Measurements from ENCODE around the gene NUP153. TPM values are rescaled to one million over a fixed set of nuclear protein-coding genes. Genes with fewer than 3 reads are reported as not detected.
A peak's percentile ranks its signal among the peaks of the same experiment; 100 is the strongest.

NUP153 gene
- total RNA-seq (2021; fragmentation: NEBNext Ultra II Directional; extraction: Animal tissue kit (Norgen Biotek cat#: 25700)): 84.8 and 86.8 TPM in 2 replicates
- 28.0 and 47.0 TPM in 2 replicates for polyA plus RNA-seq (2011; rRNA removed)
- 31.8 TPM for polyA plus RNA-seq (2011; cell fraction: cytosol; rRNA removed)
- polyA plus RNA-seq (2011; cell fraction: nucleus; rRNA removed): 37.0 TPM
- polyA plus RNA-seq (2012, experiment 1 of 2): 34.7 to 45.5 TPM (median 40.1 TPM) in 4 replicates
- 2.7 TPM for polyA plus RNA-seq (2012, experiment 2 of 2)
- polyA plus RNA-seq (2013, experiment 1 of 2): 38.8 TPM
- polyA plus RNA-seq (2013, experiment 2 of 2): 37.9 TPM
- polyA minus RNA-seq (2011; rRNA and poly(A)+ RNA removed): 74.9 and 108 TPM in 2 replicates
- 37.2 TPM for polyA minus RNA-seq (2011; cell fraction: cytosol; rRNA and poly(A)+ RNA removed)
- 59.9 TPM for polyA minus RNA-seq (2011; cell fraction: nucleus; rRNA and poly(A)+ RNA removed)
- long read RNA-seq, experiment 1, full-length matches to known transcripts: 9 of 81 reads
- long read RNA-seq, experiment 1, partial matches to known transcripts: 57 of 81 reads
- long read RNA-seq, experiment 1, other reads (novel, unspliced or antisense): 15 of 81 reads
- long read RNA-seq, experiment 2, partial matches to known transcripts: 5 of 7 reads
- long read RNA-seq, experiment 2, other reads (novel, unspliced or antisense): 2 of 7 reads

GRCh38 chr6:17706580-17707370 lies at the start of gene NUP153:
TSS of gene NUP153 (minus strand) at chr6:17706925. CDS start at chr6:17706387, 538 bp downstream.
- peak within 1 kb of the TSS; percentile 95 to 99 (median 98) for H3K9ac ChIP-seq (replicated peaks in 1 of 4; ENCODE audit: extremely low read depth in 1 of 4, low read depth in 3 of 4, low read length in 3 of 4)
- H3K56ac ChIP-seq (replicated peaks; ENCODE audit: insufficient read length, low read depth, low read length): peak within 1 kb of the TSS; percentile 88
- H3K27ac ChIP-seq (ENCODE audit: low read depth, low read length): peak within 1 kb of the TSS; percentile 93
- H2AK5ac ChIP-seq (ENCODE audit: low read depth, low read length): no peak within 1 kb of the TSS
- no peaks in the 10 kb centered on the region for H3K9me3 ChIP-seq (ENCODE audit: insufficient read depth in 2 of 2, low read depth in 1 of 2, low read length in 1 of 2)
- H2BK5ac ChIP-seq (ENCODE audit: low read depth, low read length): peak within 1 kb of the TSS; percentile 94
- H4K91ac ChIP-seq (replicated peaks; ENCODE audit: insufficient read length, low read length): peak within 1 kb of the TSS; percentile 93
- CTCF ChIA-PET (ENCODE audit: partially characterized antibody): interaction anchor here (0.8 to 2.4 kb wide), 5 partner anchors 11 to 97 kb away, joined by 3 to 8 read pairs (median 4); no protein-coding TSS in a partner anchor
- no peak within 1 kb of the TSS for H2BK20ac ChIP-seq (ENCODE audit: low read length)
- peaks cover 7 to 8% of the 10 kb centered on the region in 2 experiments for H4K20me1 ChIP-seq (replicated peaks in 1 of 2; ENCODE audit: control insufficient read depth in 1 of 2, insufficient read depth in 2 of 2, low read length in 2 of 2)
- H2BK120ac ChIP-seq (replicated peaks; ENCODE audit: low read depth, low read length): peak within 1 kb of the TSS; percentile 18
- H3K79me2 ChIP-seq (ENCODE audit: control insufficient read depth in 1 of 2, insufficient read depth in 2 of 2, low read length in 2 of 2): peaks cover 27 to 43% of the 10 kb centered on the region in 2 experiments
- FAIRE-seq (peak; percentile 88), DNase-seq (ENCODE audit: low read depth in 1 of 2, low spot score in 2 of 2) (peak; percentile 97 to 100)
- no peak within 1 kb of the TSS for H3K23ac ChIP-seq (ENCODE audit: insufficient read length)
- H3K4me1 ChIP-seq (replicated peaks in 1 of 4; ENCODE audit: control insufficient read depth in 3 of 4, insufficient read depth in 4 of 4, low read length in 3 of 4): peaks cover 0 to 6% (median 0%) of the 10 kb centered on the region in 4 experiments; a peak in 3 of 7 replicates
- no peak within 1 kb of the TSS for H2BK15ac ChIP-seq (ENCODE audit: low read length)
- H4K8ac ChIP-seq (ENCODE audit: extremely low read depth, insufficient read depth, low read length): peak within 1 kb of the TSS; percentile 98
- peak within 1 kb of the TSS; percentile 80 to 92 (median 89) for H3K4me3 ChIP-seq (ENCODE audit: extremely low read depth in 1 of 4, insufficient read depth in 2 of 4, low read depth in 3 of 4, low read length in 4 of 4)
- peak within 1 kb of the TSS; percentile 83 for H3K18ac ChIP-seq (ENCODE audit: extremely low read depth, low read length)
- H3K27me3 ChIP-seq (replicated peaks in 1 of 4; ENCODE audit: control insufficient read depth in 3 of 4, extremely low read depth in 1 of 4, insufficient read depth in 3 of 4, low read length in 3 of 4): no peaks in the 10 kb centered on the region
- H2AFZ ChIP-seq (ENCODE audit: low read length): 0 out of 2 replicates have a peak within 1 kb of the TSS, but pooled peaks have one; percentile 47
- H4K5ac ChIP-seq (ENCODE audit: insufficient read length, low read depth, low read length): peak within 1 kb of the TSS; percentile 81
- H3K79me1 ChIP-seq (ENCODE audit: low read depth, low read length): no peaks in the 10 kb centered on the region
- H3K23me2 ChIP-seq (ENCODE audit: low read depth, low read length): no peaks in the 10 kb centered on the region
- no peak within 1 kb of the TSS for H3K14ac ChIP-seq (ENCODE audit: insufficient read length)
- POLR2A ChIA-PET (ENCODE audit: partially characterized antibody): interaction anchor here (0.6 to 2.8 kb wide), 21 partner anchors 9 to 477 kb away, joined by 3 to 14 read pairs (median 4); partner anchors contain the start of genes FAM8A1 and KIF13A
- H2BK12ac ChIP-seq (ENCODE audit: low read depth, low read length): peak within 1 kb of the TSS; percentile 27; the same call in 1 of the 2 replicates
- no peaks in the 10 kb centered on the region for H3K36me3 ChIP-seq (ENCODE audit: control insufficient read depth in 2 of 4, insufficient read depth in 4 of 4, low read length in 3 of 4)
- peak within 1 kb of the TSS; percentile 51 to 67 for H3K4me2 ChIP-seq (ENCODE audit: insufficient read depth in 1 of 2, low read depth in 2 of 2, low read length in 2 of 2)
- 2% methylated on average over 62 of the region's 69 CpGs; no CpG with 5 or more reads in 1 of the 2 experiments for WGBS, 2 experiments (ENCODE audit: extremely low coverage in 1 of 2, insufficient coverage in 1 of 2, insufficient read length in 1 of 2, insufficient replicate concordance in 2 of 2, low coverage in 1 of 2, low lambda C conversion rate in 2 of 2, missing lambda C conversion rate in 1 of 2)
- peak within 1 kb of the TSS; percentile 82 for H3K4ac ChIP-seq (replicated peaks; ENCODE audit: insufficient read length, low read depth, low read length)
- TF ChIP-seq SP2 (IDR thresholded peaks at IDR 0.05; ENCODE audit: low read length): no peak
- TF ChIP-seq E2F6 (IDR thresholded peaks at IDR 0.05): no peak
- TF ChIP-seq JUN (IDR thresholded peaks at IDR 0.05; ENCODE audit: low read depth, low read length): no peak
- TF ChIP-seq TAF7 (optimal IDR thresholded peaks at IDR 0.05; ENCODE audit: borderline replicate concordance, low read depth, low read length): peak; percentile 49
- no peak for TF ChIP-seq NRF1 (IDR thresholded peaks at IDR 0.05; ENCODE audit: low read depth, low read length)
- TF ChIP-seq KDM5A (IDR thresholded peaks at IDR 0.05; ENCODE audit: low read length): no peak
- TF ChIP-seq BRCA1 (IDR thresholded peaks at IDR 0.05; ENCODE audit: low read depth, low read length): peak; percentile 72
- TF ChIP-seq SIX5 (IDR thresholded peaks at IDR 0.05; ENCODE audit: low read depth, low read length): peak; percentile 90
